GM21447 (cell line): ENCODE measurements around the gene MYO5A.
A peak's percentile ranks its signal among the peaks of the same experiment; 100 is the strongest.
"Not testable (repeated sequence)": the region's sequence is repeated elsewhere in the genome, so short reads cannot be mapped to it uniquely, and the experiment has no call there.

ENCODE experiments used
- ATAC-seq: cut with Tn5 transposase; IDR thresholded peaks from one replicate; pipeline ENCODE4 v1.9.1; 2021; ENCODE audit not compliant: unreplicated experiment

Gene MYO5A

DNA sequence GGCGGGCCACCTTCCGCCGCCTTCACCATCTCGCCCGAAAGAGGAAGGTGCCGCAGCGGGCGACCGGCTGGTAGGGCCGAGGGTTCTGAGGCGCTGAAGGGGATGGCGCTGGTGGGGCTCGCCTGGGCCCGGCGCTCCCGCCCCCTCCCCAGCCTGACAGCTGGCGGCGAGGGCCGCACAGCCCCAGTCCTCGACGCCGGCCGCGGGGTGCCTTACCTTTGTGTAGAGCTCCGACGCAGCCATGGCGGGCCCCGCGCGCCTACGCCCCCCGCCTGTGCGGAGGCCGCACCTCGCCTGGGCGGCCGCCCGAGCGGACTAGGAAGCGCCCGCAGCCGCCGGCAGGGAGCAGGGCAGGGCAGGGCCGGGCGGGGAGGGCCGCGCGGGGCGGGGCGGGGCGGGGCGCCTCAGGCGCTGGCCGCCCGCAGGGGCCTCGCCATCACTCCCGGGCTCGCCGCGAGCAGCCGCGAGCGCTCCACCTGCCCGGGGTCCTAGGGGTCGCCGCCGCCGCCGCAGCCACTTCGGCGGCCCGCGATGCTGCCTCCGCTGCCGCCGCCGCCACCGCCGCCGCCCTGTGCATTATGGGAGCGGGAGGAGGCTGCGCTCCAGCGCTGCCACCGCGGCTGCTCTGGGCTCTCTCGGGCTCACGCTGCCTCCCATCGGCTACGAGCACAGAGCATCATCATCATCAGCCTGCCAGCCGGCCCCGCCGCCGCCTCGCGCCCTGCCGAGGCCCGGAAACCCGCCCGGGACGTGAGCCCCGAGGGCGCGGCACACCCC lies at the start of gene MYO5A:
Gene MYO5A, minus strand, starts transcription at position 317 of the 777 bp plus-strand sequence. Its CDS starts 74 bp downstream, at position 243.
- ATAC-seq, result peak; percentile 80

DNA sequence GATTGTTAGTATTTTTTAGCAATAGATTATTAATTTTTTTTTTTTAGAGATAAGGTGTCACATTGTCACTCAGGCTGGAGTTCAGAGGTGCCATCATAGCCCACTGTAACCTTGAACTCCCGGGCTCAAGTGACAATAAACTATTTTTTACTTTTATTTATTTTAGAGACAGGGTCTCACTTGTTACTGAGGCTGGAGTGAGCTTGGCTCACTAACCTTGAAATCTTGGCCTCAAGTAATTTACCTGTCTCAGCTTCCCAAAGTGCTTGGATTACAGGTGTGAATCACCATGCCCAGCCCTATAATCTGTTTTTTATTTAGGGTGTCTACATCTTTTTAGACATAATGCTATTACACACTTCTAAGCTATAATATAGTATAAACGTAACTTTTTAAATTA lies 48.0 kb upstream of the MYO5A start:
- no peak for ATAC-seq

GRCh38 chr15:52575573-52575972 lies 46.9 kb upstream of the MYO5A start:
- not testable (repeated sequence) for ATAC-seq

DNA sequence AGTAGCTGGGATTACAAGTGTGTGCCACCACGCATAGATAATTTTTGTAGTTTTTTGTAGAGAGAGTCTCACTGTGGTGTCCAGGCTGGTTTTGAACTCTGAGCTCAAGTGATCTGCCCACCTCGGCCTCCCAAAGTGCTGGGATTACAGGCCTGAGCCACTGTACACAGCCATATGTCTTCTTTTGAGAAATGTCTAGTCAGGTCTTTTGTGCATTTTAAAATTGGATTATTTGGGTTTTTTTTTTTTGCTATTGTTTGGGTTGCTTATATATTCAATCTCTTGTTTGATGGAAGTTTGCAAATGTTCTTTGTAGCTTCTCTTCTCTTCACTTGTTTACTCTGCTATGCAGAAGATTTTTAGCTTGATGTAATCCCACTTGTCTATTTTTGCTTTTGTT lies 46.4 kb upstream of the MYO5A start:
- no peak for ATAC-seq

DNA sequence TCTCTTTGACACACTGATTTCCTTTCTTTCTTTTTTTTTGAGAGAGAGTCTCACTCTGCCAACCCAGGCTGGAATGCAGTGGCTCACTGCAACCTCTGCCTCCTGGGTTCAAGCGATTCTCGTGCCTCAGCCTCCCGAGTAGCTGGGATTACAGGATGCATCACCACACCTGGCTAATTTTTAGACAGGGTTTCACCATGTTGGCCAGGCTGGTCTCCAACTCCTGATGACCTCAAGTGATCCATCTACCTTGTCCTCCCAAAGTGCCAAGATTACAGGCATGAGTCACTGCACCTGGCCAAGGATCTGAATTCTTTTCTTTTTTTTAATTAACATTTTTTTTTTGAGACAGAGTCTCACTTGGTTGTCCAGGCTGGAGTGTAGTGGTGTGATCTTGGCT lies 45.9 kb upstream of the MYO5A start:
- not testable (repeated sequence) for ATAC-seq

- ATAC-seq, result peak; percentile 69
These were observed 40.2 kb upstream of the MYO5A start, which contains the start of gene ARPP19 for GRCh38 chr15:52568601-52569585. ARPP19 (minus strand) TSS chr15:52569030; CDS start chr15:52568892, 138 bp downstream.

DNA sequence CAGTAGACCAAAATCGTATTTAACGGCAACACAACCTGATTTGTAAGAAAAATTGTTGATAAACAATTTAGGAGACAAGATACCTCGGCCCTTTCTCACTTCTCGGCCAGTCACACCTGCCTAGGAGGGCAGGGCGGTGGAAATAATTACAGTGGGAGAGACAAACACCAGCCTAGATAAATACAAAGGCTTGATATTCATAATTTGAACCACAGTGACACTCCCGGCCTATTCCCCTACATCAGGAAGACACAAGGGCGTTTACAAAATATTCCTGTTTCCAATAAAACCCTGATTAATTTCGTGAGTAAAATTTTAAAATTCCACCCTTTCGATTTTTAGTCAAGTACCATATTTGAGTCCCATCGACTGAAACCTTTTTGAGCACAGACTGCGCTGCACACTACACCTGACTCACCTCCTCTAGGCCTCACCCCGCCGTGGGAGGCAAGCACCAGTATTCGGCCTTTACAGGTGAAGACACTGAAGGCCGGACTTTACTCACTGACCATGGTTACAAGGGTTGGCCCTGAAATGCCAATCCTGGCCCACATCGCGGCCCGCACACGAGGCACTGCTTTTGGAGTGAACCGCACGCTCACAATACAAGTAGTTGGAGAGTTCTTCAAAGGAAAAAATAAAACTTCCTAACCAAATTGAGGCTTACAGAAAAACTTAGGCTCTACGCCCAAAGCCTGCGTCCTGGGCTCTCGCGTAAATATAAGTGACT lies 39.4 kb upstream of the MYO5A start:
- no peak for ATAC-seq

GRCh38 chr15:52566889-52567288 lies 38.2 kb upstream of the MYO5A start:
- ATAC-seq, result no peak

DNA sequence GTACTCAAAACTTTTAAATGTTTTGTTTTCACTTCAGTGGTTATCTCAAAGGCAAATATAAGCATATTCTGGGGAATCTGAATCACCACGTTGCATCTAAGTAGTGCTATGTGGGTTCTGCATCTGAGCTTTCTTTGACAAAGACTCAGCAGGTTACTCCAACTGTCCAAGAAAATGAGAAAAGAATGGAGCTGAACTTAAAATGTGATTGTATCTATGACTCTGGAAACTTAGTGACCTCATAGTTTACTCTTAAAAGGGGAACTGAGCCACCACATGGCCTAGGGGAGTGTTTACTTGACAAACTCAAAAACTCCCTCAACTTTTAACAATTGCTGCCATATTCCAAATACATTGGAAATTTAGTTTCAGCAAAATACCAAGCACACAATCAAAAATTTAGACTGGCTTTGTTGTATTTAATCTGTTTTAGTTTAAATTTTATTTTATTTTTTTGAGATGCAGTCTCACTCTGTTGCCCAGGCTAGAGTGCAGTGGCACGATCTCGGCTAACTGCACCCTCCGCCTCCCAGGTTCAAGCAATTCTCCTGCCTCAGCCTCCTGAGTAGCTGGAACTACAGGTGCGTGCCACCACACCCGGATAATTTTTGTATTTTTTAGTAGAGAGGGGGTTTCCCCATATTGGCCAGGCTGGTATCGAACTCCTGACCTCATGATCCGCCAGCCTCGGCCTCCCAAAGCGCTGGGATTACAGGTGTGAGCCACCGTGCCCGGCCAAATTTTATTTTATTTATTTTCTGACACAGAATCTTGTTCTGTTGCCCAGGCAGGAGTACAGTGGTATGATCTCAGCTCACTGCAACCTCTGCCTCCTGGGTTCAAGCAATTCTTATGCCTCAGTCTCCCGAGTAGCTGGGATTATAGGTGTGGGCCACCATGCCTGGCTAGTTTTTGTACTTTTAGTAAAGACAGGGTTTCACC lies 37.0 kb upstream of the MYO5A start:
- peak; percentile 40 for ATAC-seq

DNA sequence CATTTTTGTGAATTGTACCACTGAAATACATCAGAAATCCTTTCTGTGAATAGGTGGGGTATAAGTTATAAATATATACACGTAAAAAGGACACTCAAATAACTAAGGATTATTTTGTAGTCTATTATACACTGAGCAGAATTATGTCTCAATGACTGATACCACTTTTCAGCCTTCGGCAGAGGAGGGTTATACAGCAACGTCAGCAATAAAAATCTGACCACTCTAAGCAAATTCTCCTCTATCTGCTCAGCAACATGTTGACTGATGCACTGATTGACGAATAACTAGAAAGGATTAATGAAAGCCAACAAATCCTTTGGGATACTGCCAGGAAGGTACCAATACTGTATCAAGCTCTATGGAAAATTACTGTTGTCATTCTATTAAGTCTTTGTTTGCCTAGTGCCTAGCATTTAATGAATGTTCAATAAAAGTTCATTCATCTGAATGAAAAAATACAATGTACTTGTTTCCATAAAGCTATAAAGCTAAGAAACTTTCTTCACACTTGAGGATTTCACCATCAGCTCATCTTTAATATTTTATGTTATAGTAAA lies 34.9 kb upstream of the MYO5A start:
- no peak for ATAC-seq

DNA sequence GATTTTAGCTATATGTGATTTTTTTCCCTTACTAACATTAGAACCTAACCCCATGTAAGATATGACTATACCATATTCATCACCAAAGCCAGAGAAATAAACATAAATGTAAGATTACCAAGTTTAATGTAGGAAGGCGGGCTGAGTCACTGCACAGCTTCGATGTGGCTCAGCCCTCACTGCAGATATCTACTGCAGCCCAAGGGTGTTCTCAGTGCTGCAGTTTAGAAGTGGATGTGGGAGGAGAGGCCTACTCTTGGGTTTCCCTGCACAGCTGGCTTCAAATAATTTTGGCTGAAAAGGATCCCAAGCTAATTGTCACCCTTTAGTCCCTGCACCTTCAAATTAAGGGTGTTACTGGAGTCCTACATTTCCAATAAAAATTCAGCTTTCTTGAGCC lies 30.9 kb upstream of the MYO5A start:
- ATAC-seq, result no peak

- ATAC-seq, result no peak
These were observed 30.3 kb upstream of the MYO5A start for GRCh38 chr15:52559022-52559421.

- ATAC-seq, result peak; percentile 69
These were observed 29.5 kb upstream of the MYO5A start for GRCh38 chr15:52558196-52558595.

DNA sequence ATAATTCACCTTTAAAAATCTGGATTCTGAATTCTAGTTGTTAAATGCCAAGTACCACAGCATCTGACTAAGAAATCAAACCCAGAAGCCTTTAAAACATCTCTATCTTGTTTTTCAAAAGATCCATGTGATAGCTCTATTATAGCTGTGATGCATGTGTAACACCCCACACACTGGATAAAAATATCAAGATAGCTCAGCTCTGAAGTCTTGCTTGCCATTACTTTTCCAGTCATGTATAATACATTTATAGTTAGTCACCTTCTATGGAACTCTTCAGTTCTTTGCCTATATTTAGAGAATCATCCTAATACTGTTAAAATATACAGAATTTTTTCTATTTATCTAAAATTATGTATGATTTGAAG lies 28.6 kb upstream of the MYO5A start:
- ATAC-seq, result no peak

DNA sequence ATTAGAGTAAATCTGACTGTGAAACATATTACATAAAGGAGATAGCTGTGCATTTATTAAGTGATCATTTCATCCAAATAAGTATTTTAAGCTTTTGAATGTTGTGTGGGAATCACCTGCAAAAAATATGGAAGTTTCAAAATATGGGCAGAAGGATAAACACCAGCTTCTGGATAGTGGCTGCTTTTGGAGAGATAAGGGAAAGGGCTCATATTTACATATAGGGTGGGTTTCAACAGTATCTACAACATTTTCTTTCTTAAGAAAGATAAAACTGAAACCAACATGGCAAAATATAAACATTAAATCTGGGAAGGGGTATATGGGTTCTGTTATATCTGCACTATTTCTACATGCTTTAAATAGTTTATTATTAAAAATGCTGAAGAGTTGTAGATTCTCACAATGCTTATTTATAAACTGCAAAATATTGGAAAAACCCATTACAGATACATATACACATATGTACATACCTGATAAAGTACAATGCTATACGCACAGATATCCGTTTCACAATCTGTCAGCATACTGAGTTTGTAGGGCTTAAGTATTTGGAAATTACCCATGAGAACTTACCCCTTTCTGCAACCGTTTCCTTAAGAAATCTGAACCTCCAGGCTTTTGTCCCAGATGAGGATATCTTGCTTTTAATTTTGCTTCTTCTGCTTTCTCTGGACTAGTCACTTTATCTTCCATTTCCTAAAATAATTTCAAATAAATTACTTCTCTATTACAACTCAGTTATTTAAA lies 28.0 kb upstream of the MYO5A start:
- no peak for ATAC-seq

- ATAC-seq, result no peak
These were observed 23.6 kb upstream of the MYO5A start for GRCh38 chr15:52552303-52552702.

GRCh38 chr15:52551762-52552161 lies 23.1 kb upstream of the MYO5A start:
- ATAC-seq, result no peak

GRCh38 chr15:52551186-52551585 lies 22.5 kb upstream of the MYO5A start:
- ATAC-seq, result not testable (repeated sequence)
